Activated CD8-positive, alpha-beta memory T cell treated with anti-CD3 and anti-CD28 coated beads, Interleukin-2, amount 50 U/mL, for 48 hours (primary cell): ENCODE data around the gene HOXC10.

Experiments
- DNase-seq: peaks from one replicate; pipeline ENCODE4 v3.0.0-alpha.2; 2020

The HOXC10 gene

DNA sequence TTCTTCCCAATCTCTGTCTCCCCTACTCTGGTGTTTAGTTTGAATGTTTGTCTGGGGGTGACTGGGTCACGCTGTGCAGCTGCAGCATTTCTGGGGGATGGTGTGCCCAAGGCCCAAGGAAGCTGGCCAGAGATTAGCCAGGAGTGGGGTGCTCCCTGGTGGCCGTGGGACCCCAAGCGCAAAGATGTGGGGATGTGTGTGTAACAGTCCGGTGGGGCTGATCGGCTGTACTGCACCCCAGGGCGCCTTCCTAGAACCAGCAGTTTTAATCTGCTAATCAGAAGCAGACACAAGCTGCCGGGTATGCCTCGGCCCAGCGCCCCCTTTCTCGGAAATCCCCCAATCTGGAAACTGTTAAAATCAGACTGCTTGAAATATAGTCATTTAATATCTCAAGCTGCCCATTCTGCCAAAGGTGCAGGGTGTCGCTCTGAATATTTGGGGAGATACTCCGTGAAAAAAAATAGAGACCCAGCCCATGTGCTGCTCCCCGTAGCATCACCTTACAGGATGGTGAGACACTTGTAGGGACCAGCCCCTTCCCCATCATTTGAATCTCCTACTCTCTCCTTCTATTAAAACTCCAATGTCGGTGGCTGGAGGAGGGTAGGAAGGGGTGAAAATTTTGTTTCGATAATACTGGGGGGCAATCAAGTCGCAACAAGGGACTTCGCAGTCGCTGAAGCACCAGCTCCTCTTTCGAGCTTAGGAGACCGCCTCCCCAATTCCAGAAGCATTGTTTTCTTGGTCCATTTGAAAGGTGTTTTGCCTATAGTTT, 19.3 kb downstream of the HOXC10 start:
- DNase-seq: no peak

GRCh38 chr12:54004841-54005530, 20.0 kb downstream of the HOXC10 start:
- no peak for DNase-seq

- DNase-seq: no peak
These were observed 20.5 kb downstream of the HOXC10 start for GRCh38 chr12:54005531-54005852.

GRCh38 chr12:54005853-54006558, 21.1 kb downstream of the HOXC10 start:
- peak; percentile 97 for DNase-seq

DNA sequence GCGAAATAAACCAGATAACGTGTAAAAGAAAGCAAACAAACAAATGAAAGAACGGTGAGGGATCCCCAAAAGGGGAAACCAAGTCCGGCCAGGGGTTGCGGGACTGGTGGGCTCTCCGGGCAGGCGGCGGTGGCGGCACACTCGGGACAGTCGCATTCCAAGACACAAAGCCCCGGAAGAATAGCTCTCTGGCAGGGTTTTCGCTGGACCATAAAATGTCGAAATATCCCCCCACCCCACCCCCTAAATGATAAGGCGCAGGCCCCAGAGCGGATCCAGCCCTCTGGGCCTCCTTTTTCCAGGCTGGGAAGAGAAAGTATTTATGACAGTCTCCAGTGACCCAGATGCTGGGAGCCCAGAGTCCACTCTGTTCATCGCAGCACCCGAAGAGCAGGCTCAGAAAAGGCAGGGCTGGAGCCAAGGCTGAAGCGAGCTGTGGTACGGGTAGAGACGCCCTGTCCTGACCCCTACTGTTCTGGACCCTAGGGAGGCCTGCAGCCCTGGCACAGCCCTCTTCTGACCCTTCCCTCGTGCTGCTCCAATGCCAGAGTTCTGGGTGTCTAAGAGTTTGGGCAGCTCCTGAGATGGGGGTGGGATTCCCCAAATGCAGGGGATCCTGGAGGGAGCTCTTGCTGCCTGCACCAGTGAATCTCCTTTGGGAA, 21.7 kb downstream of the HOXC10 start:
- DNase-seq: no peak

GRCh38 chr12:54007538-54008259, 22.8 kb downstream of the HOXC10 start:
- no peak for DNase-seq

DNA sequence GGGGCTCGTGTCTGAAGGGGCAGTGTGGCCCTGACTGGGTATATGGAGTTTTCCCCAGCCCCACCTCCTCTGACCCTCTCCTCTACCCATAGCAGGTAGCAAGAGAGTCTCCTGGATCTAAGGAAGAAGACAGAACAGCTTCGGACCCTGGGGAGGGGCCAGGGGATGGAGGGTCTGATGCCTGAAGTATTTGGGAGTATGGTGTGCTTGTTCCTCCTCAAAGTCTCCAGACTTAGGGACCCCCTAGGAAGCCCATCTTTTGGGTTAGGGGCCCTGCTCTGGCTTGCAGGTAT, 23.3 kb downstream of the HOXC10 start:
- no peak for DNase-seq

DNA sequence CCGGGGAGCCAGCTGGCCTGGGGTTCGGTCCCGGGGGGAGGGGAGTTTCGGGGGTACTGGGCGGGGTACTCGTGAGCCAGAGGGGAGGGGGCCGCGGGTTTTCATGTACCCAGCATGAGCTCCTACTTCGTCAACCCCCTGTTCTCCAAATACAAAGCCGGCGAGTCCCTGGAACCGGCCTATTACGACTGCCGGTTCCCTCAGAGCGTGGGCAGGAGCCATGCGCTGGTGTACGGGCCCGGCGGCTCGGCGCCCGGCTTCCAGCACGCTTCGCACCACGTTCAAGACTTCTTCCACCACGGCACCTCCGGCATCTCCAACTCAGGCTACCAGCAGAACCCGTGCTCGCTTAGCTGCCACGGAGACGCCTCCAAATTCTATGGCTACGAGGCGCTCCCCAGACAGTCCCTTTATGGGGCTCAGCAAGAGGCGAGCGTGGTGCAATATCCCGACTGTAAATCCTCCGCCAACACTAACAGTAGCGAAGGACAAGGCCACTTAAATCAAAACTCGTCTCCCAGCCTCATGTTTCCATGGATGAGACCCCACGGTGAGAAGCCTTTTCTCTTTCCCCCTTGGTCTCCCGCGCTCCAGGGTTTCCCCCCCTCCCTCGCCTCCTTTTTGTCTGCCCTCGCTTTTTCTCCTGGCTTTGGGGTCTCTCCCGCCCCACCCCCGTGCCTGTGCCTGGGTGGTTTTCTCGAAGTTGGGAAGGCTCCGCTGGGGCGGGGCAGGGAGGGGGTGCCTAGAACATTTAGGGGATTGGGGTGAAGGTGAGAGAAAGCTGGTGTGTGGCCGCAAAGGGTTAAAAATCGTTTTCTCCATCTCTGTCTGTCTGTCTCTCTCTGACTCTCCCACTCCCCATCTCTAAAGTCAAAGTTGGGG, 24.5 kb downstream of the HOXC10 start:
- no peak for DNase-seq

DNA sequence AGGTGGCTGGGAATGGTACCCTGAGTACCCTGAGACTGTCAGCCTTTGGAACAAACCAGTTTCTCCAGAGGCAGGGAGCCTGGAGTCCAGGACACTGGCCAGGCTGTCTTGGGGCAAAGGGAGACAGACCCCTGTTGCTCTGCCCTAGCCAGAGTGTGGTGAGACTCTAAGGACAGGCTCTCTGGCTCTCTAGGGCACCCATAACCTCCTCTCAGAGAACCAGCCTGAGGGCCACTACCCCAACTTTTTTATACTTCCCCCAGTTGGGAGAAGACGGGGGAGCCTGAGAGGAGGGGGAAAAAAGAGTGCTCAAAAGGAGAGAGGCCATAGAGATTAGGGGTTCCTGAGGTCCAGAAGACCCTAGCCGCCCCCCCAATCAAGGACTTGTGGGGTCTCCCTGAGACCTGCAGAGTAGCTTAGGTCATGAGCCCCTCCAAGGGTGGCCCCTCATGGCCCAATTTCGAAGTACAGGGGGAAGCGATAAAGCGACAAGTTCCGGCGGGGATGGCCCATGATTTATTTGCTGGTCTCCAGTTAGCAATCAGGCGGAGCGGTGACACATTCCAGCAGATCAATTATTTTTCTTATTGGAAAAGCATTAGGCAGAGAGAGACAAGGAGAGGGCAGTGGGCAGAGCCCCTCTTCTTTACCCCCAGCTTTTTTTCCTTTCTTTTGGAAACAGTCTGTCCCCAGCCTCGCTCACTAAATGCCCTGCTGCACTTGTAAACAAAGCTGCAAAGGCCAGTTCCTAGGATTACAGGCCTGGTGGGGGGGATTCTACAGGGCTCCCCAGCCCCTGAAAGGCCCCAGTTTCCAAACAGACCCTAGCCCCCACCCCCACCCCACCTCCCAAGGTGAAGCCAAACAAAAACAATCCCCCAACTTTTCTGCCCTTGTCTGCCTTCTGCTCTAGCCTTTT, 25.4 kb downstream of the HOXC10 start:
- no peak for DNase-seq

DNA sequence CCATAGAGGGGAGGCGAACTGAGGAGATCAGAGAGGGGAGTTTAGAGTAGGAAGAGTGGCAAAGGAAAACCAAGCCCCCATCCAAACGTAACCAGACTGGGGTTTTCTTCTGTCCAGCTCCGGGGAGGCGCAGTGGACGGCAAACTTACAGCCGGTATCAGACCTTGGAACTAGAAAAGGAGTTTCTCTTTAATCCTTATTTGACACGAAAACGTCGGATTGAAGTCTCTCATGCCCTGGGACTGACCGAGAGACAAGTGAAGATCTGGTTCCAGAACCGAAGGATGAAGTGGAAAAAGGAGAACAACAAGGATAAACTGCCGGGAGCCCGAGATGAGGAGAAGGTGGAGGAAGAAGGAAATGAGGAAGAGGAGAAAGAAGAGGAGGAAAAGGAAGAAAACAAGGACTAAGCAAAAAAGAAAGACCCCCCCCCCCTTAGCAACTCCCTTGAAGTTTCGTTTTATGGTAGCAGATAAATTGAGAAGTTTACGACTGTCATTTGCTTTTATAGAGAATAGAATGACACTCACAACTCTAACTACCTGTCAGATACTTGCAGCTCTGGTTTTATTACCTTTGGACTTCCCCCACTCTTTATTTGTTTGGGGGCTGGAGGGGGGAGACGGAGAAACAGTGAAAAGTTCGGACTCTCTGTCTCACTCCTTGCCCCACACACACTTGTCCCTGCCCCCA, 26.2 kb downstream of the HOXC10 start:
- DNase-seq: no peak

- DNase-seq: no peak
These were observed 27.0 kb downstream of the HOXC10 start for GRCh38 chr12:54011665-54012532.

GRCh38 chr12:54012631-54013409, 27.9 kb downstream of the HOXC10 start:
- no peak for DNase-seq

- no peak for DNase-seq
These were observed 29.6 kb downstream of the HOXC10 start for GRCh38 chr12:54014377-54015017.

DNA sequence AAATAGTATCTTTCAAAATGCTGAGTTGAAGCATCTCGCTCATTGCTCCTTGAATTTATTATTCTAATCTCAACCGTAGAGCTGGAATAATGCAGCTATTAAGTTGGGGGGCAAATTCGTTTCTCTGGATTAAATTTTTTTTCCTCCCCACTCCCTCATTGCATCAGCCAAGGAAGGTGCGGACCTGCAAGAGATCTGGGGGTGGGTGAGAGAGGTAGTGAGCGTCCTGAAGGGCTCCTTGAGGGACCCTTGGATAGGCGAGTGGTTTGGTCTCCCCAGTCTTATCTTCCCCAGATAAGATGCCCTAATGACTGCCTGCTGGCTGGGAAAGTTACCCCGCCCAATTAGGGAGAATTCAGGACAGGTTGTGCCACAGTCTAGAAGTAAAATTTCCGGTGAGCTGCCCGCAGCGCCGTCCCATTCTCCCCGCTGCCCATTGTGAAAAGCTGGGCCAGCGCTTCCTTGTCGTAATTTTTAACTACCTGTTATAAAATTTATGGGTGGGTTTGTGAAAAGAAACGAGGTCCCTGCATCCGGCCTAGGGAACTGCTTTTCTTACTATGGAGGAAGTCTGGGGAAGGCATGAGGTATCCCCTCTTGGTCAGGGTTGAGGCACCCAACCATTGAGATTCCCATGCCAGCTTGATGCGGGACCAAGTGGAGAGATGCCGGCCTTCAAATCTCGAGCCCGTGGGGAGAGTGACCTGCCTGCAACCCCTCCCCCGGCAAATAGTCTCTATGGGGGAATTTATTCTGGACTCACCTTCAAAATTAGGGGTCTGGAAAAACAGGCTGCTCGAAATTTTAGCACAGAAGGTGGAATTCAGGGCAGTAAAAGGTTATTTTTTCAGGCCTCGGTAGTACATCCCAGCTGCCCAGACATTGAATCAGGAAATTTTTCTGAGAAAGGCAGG, 30.3 kb downstream of the HOXC10 start:
- DNase-seq: no peak

DNA sequence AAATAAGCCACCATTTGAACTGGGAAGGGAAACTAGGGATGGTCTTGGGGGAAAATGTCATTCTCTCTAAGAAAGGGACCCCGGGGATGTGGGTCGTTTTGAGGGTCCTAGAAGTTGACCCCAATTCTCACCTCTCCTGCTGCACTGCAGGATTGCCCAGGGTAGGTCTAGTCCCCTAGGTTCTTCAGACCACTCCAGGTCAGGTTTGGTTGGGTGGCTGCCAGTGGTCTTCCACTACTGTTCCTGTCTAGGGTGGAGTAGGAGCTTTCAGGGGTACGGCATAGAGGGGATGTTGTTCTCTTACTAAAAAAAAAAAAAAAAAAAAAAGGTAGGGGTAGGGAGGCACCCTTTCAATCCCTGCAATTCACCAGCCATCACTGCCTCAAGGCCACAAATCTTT, 31.1 kb downstream of the HOXC10 start:
- no peak for DNase-seq

DNA sequence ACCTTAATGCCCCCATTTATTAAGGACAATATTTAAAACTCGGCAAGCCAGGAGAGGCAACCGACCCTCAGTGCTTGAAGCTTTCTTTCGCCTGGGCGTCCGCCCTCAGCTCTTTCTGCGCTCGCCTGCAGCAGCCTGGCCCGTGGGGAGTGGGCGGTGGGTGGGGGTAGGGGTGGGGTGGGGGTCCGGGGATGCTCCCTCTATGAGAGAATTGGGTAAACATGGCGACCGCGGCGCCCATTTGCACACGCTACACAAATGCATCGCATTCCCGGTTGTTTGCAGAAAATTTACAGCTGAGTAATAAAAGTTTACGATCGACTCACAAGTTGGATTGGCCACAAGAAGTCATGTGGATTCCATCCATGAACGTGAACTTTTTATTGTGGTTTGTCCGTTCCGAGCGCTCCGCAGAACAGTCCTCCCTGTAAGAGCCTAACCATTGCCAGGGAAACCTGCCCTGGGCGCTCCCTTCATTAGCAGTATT, 31.6 kb downstream of the HOXC10 start:
- no peak for DNase-seq
